HG02623 (cell line): ENCODE measurements around the gene ZBBX.

Experiments used
- ATAC-seq: cut with Tn5 transposase; IDR thresholded peaks from one replicate; pipeline ENCODE4 v1.9.1; 2021; ENCODE audit warnings: moderate library complexity; ENCODE audit not compliant: unreplicated experiment

Gene ZBBX

DNA sequence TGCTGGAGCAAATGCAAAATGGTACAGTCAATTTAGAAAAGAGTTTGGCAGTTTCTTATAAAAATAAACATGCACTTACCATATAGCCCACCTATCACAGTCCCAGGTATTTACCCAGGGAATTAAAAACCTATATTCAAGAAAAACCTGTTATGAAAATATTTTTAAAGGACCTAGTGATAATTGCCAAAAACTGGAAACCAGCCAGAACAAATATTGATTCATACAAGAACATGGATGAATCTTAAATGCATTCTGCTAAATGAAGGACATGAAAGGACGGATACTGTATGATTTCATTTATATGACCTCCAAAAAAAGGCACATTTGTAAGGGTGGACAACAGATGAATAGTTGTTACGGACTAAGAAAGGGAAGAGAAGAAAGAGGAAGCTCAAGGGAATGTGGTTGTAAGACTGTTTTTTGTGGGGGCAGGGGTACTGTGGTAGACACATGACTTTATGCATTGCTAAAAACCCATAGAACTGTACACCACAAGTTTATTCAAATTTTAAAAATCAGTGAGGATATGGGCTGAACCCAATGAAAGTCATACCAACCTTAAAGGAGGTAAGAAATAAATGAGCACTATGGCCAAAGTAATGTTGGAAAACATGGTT is 61.0 kb downstream of the ZBBX start:
- ATAC-seq: no peak

DNA sequence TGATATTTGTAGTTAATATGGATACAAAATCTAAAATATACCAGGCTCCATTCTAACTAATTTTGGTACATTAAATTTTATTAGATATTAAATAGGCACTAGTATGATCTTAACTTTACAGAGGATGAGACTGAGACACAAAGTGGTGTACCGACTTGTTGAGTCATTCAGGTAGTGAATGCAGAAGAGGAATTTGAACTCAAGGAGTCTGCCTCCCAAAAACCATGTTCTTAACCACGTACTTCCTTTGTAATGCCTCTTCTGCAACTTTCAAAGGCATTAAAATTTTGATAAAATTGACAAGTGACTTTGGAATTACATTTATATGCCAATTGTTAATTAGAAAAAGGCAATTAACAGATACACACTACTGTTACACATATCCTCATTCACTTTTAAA is 61.8 kb downstream of the ZBBX start:
- ATAC-seq: no peak

DNA sequence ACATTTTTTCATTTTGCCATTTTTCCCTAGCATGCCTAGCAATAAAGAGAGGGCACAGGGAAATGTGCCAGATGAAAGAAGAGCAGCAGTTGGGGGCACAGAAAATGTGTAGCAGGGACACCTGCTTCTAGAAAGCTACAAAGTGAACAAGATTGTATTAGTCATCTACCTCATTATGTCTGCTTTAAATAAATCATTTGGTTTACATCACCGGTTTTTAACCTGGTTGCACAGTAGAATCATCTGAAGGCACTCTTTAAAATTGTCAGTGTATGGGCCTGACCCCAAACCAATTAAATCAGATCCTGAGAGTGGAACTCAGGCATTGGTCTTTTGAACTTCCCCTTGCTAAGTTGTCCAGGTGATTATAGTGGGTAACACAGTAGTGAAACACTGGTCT is 73.8 kb downstream of the ZBBX start:
- no peak for ATAC-seq

- ATAC-seq: no peak
These were observed 74.7 kb downstream of the ZBBX start for GRCh38 chr3:167305340-167305890.

GRCh38 chr3:167304077-167304476 is 76.0 kb downstream of the ZBBX start:
- ATAC-seq: no peak

DNA sequence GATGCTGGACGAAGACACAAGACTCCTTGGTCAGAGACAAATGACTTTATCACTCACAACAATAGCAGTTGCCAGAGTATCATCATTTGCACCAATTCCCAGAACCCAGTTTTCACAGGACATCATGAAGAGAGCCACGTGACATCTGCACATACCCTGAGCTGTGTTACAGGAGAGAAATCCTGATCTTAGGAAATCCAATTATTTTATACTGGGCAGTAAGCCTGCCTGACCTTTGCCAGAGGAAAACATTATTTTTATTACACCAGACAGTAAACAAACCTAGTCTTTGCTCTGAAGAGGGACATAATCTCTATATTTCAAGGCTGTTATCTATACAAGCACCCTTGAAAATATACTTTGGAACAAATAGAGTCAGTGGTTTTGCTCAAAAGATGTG is 77.4 kb downstream of the ZBBX start:
- no peak for ATAC-seq

- no peak for ATAC-seq
These were observed 79.9 kb downstream of the ZBBX start for GRCh38 chr3:167300207-167300606.

- ATAC-seq: no peak
These were observed 90.7 kb downstream of the ZBBX start for GRCh38 chr3:167289435-167289834.

DNA sequence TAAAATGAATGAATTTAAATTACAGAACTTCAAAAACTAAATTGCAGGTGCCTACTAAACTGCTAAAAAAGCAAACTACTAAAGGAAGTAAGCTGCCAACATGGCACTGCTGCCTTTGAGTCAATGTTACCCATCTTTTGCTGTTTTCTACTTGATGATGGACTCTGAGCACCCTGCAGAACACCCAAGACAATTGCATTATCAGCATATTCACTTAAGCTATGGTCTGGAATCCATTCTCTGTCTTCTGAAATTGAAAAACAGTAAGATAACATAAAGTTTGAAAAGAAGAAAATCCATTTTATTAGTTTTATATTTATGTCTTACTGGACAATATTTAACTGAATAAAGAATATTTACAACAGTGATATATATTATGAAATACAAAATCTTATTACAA is 91.4 kb downstream of the ZBBX start:
- ATAC-seq: no peak

DNA sequence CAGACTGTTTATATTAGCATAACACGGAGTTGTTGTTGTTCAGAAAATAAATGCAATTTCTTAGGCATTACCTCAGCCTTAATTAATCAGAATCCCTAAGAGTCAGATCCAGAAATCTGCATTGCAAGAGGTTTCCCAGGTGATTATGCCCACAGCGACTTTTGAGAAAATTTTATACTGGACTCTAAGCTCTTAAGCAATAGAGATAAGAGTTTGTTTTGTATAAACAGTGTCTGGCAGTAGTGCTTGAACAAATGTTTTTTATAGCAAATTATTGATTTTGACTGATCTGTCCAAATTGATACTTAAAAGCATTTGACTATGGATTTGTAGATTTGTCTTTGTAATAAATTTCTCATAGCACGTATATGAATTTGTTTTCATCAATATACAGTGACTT is 92.8 kb downstream of the ZBBX start:
- ATAC-seq: no peak

GRCh38 chr3:167274141-167274874 is 105.8 kb downstream of the ZBBX start:
- no peak for ATAC-seq

DNA sequence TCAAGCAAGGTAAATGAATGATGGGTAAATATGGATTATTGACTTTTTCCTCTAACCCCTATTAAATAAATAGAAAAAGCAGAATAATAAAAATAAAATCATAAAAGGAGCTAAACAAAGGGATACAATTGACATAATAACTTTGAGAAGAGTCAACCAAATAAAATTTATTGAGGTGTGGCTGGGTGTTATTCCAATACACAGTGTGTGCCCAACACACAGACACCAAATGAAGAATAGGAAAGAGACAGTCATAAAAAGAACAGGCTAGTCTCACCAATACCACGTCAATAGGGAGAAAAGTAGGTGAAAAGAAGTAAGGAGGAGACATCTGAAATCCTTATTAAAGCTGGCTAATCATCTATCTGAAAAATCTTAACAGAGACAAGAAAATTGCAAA is 127.1 kb downstream of the ZBBX start:
- ATAC-seq: no peak

GRCh38 chr3:167251678-167252077 is 128.4 kb downstream of the ZBBX start:
- ATAC-seq: no peak

DNA sequence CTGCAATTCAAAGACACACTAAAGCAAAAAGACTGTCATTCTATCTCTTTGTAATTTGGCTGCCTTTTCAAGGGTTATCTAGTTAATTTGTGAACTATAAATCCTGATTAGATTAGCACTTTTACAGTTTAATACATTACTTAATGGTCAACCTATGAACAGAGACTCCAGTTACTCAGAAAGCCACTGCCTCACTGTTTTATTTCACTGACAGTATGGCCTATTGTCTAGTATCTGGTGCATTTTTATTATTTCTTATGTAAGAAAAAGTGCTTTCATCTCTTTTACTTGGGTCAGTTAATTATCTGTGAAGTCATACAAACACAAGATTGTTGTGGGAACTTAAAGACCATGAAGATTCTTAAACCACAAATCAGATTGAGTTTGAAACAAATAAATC is 133.8 kb downstream of the ZBBX start:
- ATAC-seq: no peak

- ATAC-seq: no peak
These were observed 138.8 kb downstream of the ZBBX start for GRCh38 chr3:167241048-167241845.

GRCh38 chr3:167228135-167228534 is 152.0 kb downstream of the ZBBX start:
- ATAC-seq: no peak

DNA sequence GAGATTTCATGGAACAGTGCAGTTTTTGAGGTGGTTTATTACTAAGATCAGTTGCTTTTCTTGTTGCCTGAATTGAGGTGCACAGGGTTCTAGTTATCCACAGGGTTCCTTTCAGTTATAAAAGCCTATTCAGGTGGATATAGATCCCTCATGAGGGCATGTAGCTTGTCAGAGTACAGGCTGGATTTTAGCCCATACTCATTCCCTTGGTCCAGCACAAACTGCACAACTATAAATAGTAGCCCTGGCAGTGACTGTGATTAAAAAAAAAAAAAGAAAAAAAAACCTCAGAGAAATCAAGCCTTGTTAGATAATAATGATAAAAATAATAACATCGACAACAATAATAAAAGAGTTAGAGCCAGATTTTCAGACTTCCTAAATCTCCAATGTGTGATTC is 154.3 kb downstream of the ZBBX start:
- no peak for ATAC-seq

DNA sequence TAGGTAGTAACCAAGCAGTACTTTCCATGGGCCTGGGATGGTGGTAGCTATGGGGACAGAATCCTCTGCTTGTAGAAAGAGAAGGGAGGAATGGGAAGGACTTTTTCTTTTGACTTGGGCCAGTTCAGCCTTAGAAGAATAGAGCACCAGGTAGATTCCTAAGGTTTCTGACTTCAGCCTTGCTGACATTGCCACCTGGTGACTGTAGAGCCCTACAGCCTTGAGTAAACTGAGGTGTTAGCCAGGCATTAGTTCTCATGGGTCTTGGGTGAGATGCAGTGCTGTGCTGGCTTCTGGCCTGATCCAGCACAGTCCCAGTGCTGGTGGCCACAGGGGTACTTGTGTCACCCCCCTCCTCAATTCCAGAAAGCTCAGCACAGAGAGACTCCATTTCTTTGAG is 171.1 kb downstream of the ZBBX start:
- no peak for ATAC-seq

GRCh38 chr3:167203062-167203461 is 177.0 kb downstream of the ZBBX start:
- no peak for ATAC-seq

DNA sequence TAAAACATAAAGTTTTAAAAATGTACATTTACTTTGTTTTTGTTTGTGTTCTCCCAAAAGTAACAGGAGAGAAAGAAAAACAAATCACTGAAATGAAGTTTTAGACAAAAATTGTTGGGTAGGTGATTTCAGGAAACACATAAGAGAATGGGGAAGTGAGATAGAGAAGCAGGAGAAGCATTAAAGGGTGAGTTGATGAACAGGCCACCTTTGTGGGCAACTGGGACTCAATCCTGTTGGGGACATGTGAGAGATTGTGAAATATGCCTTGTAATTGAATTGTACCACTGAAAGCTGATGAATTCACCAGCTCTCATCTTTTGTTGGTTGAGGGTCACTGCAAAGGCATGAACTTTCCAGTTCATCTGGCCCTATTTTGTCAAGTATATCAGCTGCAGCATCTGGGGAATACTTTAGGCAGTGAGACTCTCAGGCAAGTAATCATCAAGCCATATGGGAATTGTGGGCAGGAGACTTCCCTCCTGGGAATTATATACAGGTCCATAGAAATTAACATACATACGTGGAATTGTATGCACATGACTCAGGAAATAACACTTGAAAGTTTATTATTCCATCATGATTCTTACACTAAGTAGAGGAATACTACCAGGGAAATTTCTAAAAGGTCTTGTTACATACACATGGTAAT is 181.0 kb downstream of the ZBBX start:
- no peak for ATAC-seq
